Measurements from ENCODE around the gene A2ML1.
"Not testable (repeated sequence)": the region's sequence is repeated elsewhere in the genome, so short reads cannot be mapped to it uniquely, and the experiment has no call there.

Gene A2ML1

GRCh38 chr12:8855891-8856290, 33.5 kb downstream of the A2ML1 start:
- DNase-seq = no peak

GRCh38 chr12:8859448-8859847, 37.0 kb downstream of the A2ML1 start:
- DNase-seq = not testable (repeated sequence)

- peak; percentile 31 for DNase-seq
Measured at GRCh38 chr12:8860165-8860961, 37.9 kb downstream of the A2ML1 start.

GRCh38 chr12:8866429-8866828, 44.0 kb downstream of the A2ML1 start:
- no peak for DNase-seq

GRCh38 chr12:8867009-8867408, 44.6 kb downstream of the A2ML1 start:
- DNase-seq = no peak

- DNase-seq = no peak
Measured at GRCh38 chr12:8867786-8868185, 45.4 kb downstream of the A2ML1 start.

- DNase-seq = no peak
Measured at GRCh38 chr12:8870586-8870985, 48.2 kb downstream of the A2ML1 start.

- no peak for DNase-seq
Measured at GRCh38 chr12:8871068-8871467, 48.6 kb downstream of the A2ML1 start.

GRCh38 chr12:8876887-8877286, 54.5 kb downstream of the A2ML1 start:
- DNase-seq = no peak

- no peak for DNase-seq
Measured at GRCh38 chr12:8886502-8887284, 64.3 kb downstream of the A2ML1 start.

- DNase-seq = no peak
Measured at GRCh38 chr12:8887285-8887715, 64.9 kb downstream of the A2ML1 start.

- peak; percentile 56 for DNase-seq
Measured at GRCh38 chr12:8890313-8891085, 68.1 kb downstream of the A2ML1 start.

- no peak for DNase-seq
Measured at GRCh38 chr12:8891976-8892375, 69.6 kb downstream of the A2ML1 start.

GRCh38 chr12:8894378-8894777, 72.0 kb downstream of the A2ML1 start:
- DNase-seq = peak; percentile 32

GRCh38 chr12:8894986-8895385, 72.6 kb downstream of the A2ML1 start:
- DNase-seq = no peak

GRCh38 chr12:8897081-8897480, 74.7 kb downstream of the A2ML1 start:
- no peak for DNase-seq

GRCh38 chr12:8899830-8900229, 77.4 kb downstream of the A2ML1 start:
- no peak for DNase-seq

- not testable (repeated sequence) for DNase-seq
Measured at GRCh38 chr12:8902703-8903102, 80.3 kb downstream of the A2ML1 start.

GRCh38 chr12:8903646-8904045, 81.2 kb downstream of the A2ML1 start:
- no peak for DNase-seq

GRCh38 chr12:8904665-8905064, 82.2 kb downstream of the A2ML1 start:
- DNase-seq = no peak

GRCh38 chr12:8905546-8905945, 83.1 kb downstream of the A2ML1 start:
- no peak for DNase-seq

- no peak for DNase-seq
Measured at GRCh38 chr12:8906266-8907180, 84.1 kb downstream of the A2ML1 start.
